NCI-H510A treated with DMSO at 0.1 percent for 48 hours (cell line): ENCODE measurements around the gene SERPINA3.

Experiments used
- DNase-seq: peaks from one replicate; lab custom pipeline; 2025; lab: John Stamatoyannopoulos, UW

The SERPINA3 gene

GRCh38 chr14:94613720-94614644, 1.8 kb downstream of the SERPINA3 start:
- DNase-seq, result no peak

DNA sequence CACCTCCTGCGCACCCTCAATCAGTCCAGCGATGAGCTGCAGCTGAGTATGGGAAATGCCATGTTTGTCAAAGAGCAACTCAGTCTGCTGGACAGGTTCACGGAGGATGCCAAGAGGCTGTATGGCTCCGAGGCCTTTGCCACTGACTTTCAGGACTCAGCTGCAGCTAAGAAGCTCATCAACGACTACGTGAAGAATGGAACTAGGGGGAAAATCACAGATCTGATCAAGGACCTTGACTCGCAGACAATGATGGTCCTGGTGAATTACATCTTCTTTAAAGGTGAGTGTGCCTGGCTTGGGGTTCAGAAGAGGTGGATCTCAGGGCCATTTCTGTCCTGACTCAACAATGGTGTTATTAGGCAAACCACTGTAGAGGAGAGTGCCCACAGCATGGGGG, 2.6 kb downstream of the SERPINA3 start:
- DNase-seq, result no peak

DNA sequence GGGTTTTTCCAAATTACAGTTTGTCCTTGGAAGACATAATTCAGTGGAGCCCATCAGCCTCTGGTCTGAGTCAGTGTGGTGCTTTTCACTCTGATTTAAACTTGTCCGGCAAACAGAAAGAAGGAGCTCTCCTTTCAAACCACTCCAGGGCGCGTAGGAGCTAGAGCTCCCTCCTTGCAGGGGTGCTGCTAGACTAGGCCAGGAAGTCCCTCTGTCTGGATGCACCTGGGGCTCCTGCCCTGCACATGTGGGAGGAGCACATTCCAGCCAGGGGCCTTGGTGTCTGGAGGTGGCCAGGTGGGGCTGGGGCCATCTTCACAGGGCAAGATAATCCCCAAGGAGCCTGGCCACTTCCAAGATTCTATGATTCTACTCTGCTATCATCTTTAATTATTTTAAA, 3.1 kb downstream of the SERPINA3 start:
- no peak for DNase-seq

- DNase-seq, result no peak
These were observed 3.8 kb downstream of the SERPINA3 start for GRCh38 chr14:94615823-94616570.

DNA sequence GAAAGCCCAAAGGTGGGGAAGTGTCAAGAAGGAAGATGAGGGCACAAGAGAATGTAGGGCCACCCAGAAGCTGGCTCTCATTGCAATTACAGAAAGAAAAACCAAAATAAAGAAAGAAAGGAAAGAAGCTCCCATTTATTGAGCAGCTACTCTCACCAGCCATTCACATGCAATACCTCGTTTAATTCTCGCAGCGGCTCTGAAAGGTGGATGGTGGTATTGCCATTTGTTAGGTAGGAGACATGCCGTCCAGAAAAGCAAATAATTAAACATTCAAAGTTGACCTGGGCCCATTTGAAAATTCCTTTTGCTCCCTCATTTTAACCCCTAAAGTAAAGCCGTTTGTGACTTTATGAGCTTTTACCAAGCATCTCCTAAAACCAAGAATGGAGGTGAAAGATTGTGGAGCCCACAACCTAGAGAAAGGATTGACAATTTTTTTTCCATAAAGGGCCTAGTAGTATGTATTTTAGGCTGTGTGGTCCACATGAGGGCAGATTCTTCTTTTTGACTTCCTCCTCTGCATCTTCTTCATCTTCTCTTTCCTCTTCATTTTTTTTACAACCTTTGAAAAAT, 5.3 kb downstream of the SERPINA3 start:
- no peak for DNase-seq

GRCh38 chr14:94617988-94618822, 6.0 kb downstream of the SERPINA3 start:
- DNase-seq, result no peak

GRCh38 chr14:94619297-94619696, 7.1 kb downstream of the SERPINA3 start:
- no peak for DNase-seq

DNA sequence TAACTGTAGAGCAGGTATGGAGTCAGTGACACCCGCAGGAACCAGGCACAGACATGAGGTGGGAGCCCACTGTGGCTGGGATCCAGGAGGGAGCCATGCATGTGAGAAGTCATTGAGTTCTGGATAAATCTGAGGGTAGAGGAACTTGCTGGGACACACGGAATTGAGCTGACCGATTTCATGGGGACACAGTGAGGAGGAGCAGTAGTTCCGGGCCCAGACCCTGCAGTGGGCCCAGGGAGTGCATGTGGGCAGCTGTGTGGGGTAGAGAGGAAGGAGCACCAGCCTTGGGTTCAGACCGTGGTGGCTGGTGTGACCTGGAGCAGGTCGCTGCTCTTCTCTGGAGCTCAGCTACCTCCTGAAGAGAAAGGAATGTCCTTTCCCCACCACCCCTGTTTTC, 8.4 kb downstream of the SERPINA3 start:
- DNase-seq, result no peak

DNA sequence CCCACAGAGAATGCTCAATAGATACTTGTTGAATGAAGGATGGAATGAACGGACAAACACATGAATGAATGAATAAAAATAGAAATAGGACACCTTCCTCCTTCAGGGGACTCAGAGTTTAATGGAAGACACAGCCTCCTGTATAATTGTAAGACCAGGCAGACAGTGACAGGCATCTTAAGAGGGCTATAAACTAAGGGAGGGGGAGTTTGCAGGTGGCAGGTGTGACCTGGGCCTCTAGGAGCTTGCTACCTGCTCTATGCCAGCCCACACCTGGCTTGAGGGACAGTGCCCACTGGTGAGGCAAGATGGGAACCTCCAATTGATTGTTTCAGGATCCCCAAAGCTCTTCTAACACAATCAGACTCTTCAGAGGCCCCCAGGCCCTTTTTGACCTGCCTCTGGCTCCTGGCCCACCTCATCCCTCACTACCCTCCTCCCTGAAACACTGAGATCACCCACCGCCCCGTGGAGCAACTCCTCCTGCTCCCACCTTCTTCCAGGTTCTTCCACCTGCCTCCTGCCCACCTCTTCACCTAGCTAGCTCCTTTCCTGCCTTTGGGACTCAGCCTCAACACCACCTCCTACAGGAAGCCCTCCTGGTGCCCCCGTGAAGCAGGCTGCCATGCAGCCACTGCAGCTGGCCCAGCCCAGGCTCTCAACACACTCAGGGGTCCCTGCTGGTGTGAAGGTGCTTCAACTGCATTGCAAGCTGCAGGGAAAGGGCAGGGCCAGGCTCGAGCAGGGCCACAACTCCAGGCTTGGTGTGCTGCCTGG, 9.4 kb downstream of the SERPINA3 start:
- no peak for DNase-seq

GRCh38 chr14:94622653-94623421, 10.6 kb downstream of the SERPINA3 start:
- no peak for DNase-seq

DNA sequence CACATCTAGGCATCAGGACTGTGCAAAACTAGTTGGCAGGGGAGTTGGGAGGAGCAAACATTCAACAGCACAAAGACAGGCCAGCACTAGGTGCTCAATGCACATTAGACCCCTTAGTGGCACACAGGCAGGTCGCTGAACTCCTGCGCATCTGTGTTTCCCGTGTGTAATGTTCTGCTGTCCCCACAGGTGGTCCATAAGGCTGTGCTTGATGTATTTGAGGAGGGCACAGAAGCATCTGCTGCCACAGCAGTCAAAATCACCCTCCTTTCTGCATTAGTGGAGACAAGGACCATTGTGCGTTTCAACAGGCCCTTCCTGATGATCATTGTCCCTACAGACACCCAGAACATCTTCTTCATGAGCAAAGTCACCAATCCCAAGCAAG, 11.2 kb downstream of the SERPINA3 start:
- DNase-seq, result no peak

DNA sequence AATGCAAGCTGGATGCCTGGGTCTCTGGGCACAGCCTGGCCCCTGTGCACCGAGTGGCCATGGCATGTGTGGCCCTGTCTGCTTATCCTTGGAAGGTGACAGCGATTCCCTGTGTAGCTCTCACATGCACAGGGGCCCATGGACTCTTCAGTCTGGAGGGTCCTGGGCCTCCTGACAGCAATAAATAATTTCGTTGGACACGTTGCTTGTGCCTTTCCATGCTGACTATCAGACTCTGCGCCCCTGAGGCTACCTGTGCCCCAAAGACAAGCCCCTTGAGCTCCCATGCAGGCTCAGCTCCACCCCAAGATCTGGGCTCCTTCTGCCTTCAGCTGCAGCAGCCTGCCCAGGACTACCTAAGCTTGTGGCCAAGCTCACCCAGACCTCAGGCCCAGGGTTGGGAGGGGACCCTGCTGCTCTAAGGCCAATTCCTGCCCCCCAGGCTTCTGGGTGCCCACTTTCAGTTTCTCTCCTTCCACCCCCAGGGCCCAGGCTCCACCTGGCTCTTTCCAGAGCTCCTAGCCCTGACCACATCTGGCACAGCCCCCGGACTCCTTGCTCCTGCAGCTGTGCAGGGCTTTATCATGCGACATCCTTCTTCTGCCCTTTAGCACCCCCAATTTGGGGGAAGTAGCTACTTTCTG, 11.8 kb downstream of the SERPINA3 start:
- no peak for DNase-seq

DNA sequence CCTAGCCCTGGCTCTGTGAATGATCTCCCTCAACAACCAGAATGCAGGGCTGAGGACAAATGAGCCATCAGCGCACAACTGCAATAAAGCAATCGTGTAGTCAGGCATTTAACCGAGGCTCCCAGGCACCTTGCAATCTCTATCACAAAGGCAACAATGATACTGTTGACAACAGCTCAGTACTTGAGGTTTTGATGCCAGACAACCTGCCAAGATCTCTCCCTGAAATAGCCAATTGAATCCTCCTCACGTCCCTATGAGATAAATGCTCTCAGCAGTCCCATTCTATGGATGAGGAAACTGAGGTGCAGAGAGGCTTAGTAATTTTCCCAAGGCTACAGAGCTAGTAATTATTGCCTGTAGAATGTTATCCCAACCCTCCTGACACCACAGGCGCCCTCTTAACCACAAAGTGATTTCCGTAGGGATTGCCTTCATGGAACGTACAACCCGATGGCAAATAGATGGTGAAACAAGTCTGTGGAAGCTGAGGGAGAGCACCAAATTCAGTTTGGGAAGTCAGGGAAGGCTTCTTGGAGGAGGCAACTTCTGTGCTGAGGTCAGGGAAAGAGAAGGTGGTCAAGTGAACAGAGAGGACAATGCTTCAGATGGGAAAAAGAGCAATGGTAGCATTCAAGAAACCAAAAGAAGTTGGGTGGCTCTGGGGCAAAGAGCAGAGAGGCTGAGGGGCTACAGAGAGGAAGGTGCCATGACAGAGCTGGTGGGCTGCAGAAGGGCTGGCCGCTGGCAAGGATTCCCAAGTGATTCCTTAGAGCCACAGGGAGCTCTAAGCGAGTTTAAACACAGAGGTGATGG, 12.6 kb downstream of the SERPINA3 start:
- DNase-seq, result no peak

DNA sequence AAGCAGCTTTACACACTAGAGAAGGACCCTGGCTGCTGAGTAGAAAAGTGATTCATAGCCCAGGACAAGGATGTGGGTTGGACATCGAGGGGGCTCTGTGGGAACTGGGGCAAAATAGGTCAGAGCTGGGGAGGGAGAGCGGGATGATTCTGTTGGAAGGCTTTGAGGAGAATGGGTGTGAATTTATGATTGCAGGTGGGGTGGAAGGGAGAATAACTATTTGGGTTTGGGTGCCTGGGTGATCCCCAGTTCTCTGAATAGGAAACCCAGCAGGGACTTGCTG, 13.1 kb downstream of the SERPINA3 start:
- DNase-seq, result no peak

GRCh38 chr14:94628578-94628977, 16.4 kb downstream of the SERPINA3 start:
- no peak for DNase-seq

GRCh38 chr14:94630396-94630795, 18.2 kb downstream of the SERPINA3 start:
- no peak for DNase-seq

DNA sequence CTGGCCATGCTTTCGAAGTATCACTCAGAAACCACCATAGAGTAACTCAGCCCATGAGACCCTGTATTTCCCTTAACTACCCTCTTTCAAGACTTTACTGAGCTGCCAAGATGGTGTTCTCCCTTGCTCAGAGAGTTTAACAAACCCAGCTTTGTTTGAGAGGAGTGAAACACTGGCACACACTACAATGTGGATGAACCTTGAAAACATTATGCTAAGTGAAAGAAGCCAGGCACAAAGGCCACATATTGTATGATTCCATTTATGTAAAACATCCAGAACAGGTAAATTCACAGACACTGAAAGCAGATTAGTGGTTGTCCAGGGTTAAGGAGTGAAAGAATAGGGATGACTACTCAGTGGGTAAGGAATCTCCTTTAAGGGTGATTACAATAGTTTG, 18.9 kb downstream of the SERPINA3 start:
- DNase-seq, result no peak

GRCh38 chr14:94631536-94632304, 19.5 kb downstream of the SERPINA3 start:
- no peak for DNase-seq

GRCh38 chr14:94632305-94632590, 20.1 kb downstream of the SERPINA3 start:
- no peak for DNase-seq
